SK-N-SH treated with all-trans-retinoic acid at 6 μM for 48 hours (cell line): ENCODE data around the gene B3GALNT2.

Source experiments
- CSRNP3 ChIP-seq: fragments of 250-450 bp; sonication (Bioruptor Pico); IDR thresholded peaks from 2 replicates; pipeline ENCODE4 v1.5.1; 2021; ENCODE audit warnings: mild to moderate bottlenecking, moderate library complexity
- ZFP30 ChIP-seq: fragments of 450-650 bp; formaldehyde crosslinking; IDR thresholded peaks from 2 replicates; pipeline ENCODE4 v1.5.0; 2022; ENCODE audit warnings: mild to moderate bottlenecking, moderate library complexity
- ZNF565 ChIP-seq: fragments of 450-650 bp; formaldehyde crosslinking; conservative IDR thresholded peaks from 2 replicates; pipeline ENCODE4 v1.5.0; 2020; ENCODE audit warnings: low read depth, mild to moderate bottlenecking, moderate library complexity
- ZNF70 ChIP-seq: fragments of 450-650 bp; formaldehyde crosslinking; IDR thresholded peaks from 2 replicates; pipeline ENCODE4 v1.5.0; 2020; ENCODE audit warnings: mild to moderate bottlenecking, moderate library complexity
- ZNF8 ChIP-seq: fragments of 450-650 bp; formaldehyde crosslinking; IDR thresholded peaks from 2 replicates; pipeline ENCODE4 v1.5.0; 2020; ENCODE audit warnings: mild to moderate bottlenecking, moderate library complexity
- TF ChIP-seq, protein P1 (sequence below): fragments of 250-450 bp; sonication (Bioruptor Pico); IDR thresholded peaks from 2 replicates; pipeline ENCODE4 v1.5.0; 2020; ENCODE audit warnings: mild to moderate bottlenecking, moderate library complexity

DNA sequence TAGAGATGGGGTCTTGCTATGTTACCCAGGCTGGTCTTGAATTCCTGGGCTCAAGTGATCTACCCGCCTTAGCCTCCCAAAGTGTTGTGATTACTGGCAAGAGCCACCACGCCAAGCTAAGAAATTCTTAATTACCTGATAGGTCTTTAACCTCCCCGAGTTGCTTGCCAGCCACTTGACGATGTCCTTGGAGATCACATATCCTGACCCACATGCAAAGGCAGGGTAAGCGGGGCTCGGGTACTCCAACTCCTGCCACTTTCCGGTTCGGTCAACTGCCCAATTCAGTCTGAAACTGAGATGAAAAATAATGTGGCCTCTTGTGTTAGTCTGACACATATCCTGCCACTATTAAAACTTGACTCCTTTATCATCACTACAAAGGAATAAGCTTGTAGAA lies 50.2 kb downstream of the B3GALNT2 start:
- no peak for TF ChIP-seq ZNF565 (CRISPR knock-in tag)
- no peak for TF ChIP-seq ZNF70 (CRISPR knock-in tag)
- TF ChIP-seq, protein P1, sequence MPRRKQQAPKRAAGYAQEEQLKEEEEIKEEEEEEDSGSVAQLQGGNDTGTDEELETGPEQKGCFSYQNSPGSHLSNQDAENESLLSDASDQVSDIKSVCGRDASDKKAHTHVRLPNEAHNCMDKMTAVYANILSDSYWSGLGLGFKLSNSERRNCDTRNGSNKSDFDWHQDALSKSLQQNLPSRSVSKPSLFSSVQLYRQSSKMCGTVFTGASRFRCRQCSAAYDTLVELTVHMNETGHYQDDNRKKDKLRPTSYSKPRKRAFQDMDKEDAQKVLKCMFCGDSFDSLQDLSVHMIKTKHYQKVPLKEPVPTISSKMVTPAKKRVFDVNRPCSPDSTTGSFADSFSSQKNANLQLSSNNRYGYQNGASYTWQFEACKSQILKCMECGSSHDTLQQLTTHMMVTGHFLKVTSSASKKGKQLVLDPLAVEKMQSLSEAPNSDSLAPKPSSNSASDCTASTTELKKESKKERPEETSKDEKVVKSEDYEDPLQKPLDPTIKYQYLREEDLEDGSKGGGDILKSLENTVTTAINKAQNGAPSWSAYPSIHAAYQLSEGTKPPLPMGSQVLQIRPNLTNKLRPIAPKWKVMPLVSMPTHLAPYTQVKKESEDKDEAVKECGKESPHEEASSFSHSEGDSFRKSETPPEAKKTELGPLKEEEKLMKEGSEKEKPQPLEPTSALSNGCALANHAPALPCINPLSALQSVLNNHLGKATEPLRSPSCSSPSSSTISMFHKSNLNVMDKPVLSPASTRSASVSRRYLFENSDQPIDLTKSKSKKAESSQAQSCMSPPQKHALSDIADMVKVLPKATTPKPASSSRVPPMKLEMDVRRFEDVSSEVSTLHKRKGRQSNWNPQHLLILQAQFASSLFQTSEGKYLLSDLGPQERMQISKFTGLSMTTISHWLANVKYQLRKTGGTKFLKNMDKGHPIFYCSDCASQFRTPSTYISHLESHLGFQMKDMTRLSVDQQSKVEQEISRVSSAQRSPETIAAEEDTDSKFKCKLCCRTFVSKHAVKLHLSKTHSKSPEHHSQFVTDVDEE (CRISPR knock-in tag): no peak
- no peak for TF ChIP-seq ZFP30 (CRISPR knock-in tag)
- no peak for TF ChIP-seq ZNF8 (CRISPR knock-in tag)
- TF ChIP-seq CSRNP3 (CRISPR knock-in tag): no peak
